Mucosa of descending colon (tissue), 3 donors: ENCODE measurements around the gene FOXN4. TPM values are rescaled to one million over a fixed set of nuclear protein-coding genes. Genes with fewer than 3 reads are reported as not detected.

Source experiments
- ATAC-seq: fragments of 200-7000 bp; cut with Tn5 transposase; one replicate; pipeline ENCODE4 v1.9.1; 2020; ENCODE audit warnings: mild to moderate bottlenecking, moderate library complexity
- DNase-seq, 3 donors: peaks; one replicate each; pipeline ENCODE4 v3.0.0-alpha.2; 2020
- H3K36me3 ChIP-seq: fragments of 200-600 bp; one replicate; pipeline ENCODE4 v1.8.0; 2021; ENCODE audit warnings: low read depth, mild to moderate bottlenecking
- H3K4me1 ChIP-seq: fragments of 200-600 bp; one replicate; pipeline ENCODE4 v1.8.0; 2021; ENCODE audit warnings: low read depth, mild to moderate bottlenecking
- H3K4me3 ChIP-seq: fragments of 200-600 bp; one replicate; pipeline ENCODE4 v1.8.0; 2021; ENCODE audit warnings: mild to moderate bottlenecking
- H3K9me3 ChIP-seq: fragments of 200-600 bp; one replicate; pipeline ENCODE4 v1.8.0; 2021; ENCODE audit warnings: mild to moderate bottlenecking
- CTCF ChIP-seq: fragments of 200-600 bp; IDR thresholded peaks from one replicate; pipeline ENCODE4 v1.8.0; 2022; ENCODE audit warnings: antibody characterized with exemption, mild to moderate bottlenecking
- intact Hi-C, 2 donors: fragments of 100-400 bp; cut with DNase I in 1 of 2; cut with micrococcal nuclease in 1 of 2; formaldehyde crosslinking; loops; one replicate each; pipeline versions ENCODE4 v1.11.0 to v1.11.1; 2022; cut with DNase I, micrococcal nuclease
- total RNA-seq, 3 donors: library from RNA; stranded (reverse); fragmentation: NEBNext Ultra II Directional in 2 of 3; extraction: Animal tissue kit (Norgen Biotek cat#: 25700) in 2 of 3; gene quantifications; one replicate each; pipeline versions ENCODE4 v1.2.1 to v1.2.4, GENCODE V29; 2021 to 2023
- donor health status: DM: no; HTN: no; CAD: no; lungs with moderate emphysema.
- donor health status: DM: no; HTN: no; CAD: no.
- donor health status: DM: no; HTN: yes; CAD: no.

FOXN4 gene
- total RNA-seq, 3 donors from 2014 or later, result 0.25 TPM; not detected in 2

GRCh38 chr12:109275173-109275572 lies 33.9 kb downstream of the FOXN4 start:
- intact Hi-C loops, result no loop called here
- ATAC-seq (no peak), DNase-seq (no peak)
- Histone ChIP-seq H3K36me3 (no peaks in the 10 kb centered on the region), H3K4me3 (no peak overlapping the region), H3K4me1 (no peaks in the 10 kb centered on the region), H3K9me3 (no peaks in the 10 kb centered on the region)
- TF ChIP-seq CTCF, result no peak

GRCh38 chr12:109274381-109274780 lies 34.7 kb downstream of the FOXN4 start:
- H3K9me3 ChIP-seq, result no peaks in the 10 kb centered on the region
- no peak overlapping the region for H3K4me3 ChIP-seq
- intact Hi-C loops, result no loop called here
- TF ChIP-seq CTCF, result no peak
- ATAC-seq (no peak), DNase-seq (no peak)
- no peaks in the 10 kb centered on the region for H3K36me3 ChIP-seq
- H3K4me1 ChIP-seq, result no peaks in the 10 kb centered on the region

- Histone ChIP-seq H3K9me3 (no peaks in the 10 kb centered on the region), H3K4me3 (no peak overlapping the region), H3K36me3 (no peaks in the 10 kb centered on the region), H3K4me1 (no peaks in the 10 kb centered on the region)
- TF ChIP-seq CTCF, result no peak
- no peak for ATAC-seq
- intact Hi-C loops, result no loop called here
- no peak for DNase-seq
Observed at GRCh38 chr12:109273354-109273753, 35.7 kb downstream of the FOXN4 start.

GRCh38 chr12:109271418-109271817 lies 37.7 kb downstream of the FOXN4 start:
- intact Hi-C loops, result no loop called here
- Histone ChIP-seq H3K4me3 (no peak overlapping the region), H3K36me3 (peaks cover 4% of the 10 kb centered on the region), H3K4me1 (no peaks in the 10 kb centered on the region), H3K9me3 (no peaks in the 10 kb centered on the region)
- no peak for TF ChIP-seq CTCF
- ATAC-seq (no peak), DNase-seq (no peak)

- H3K36me3 ChIP-seq, result peaks cover 4% of the 10 kb centered on the region
- TF ChIP-seq CTCF, result no peak
Observed at GRCh38 chr12:109270494-109270893, 38.6 kb downstream of the FOXN4 start.

GRCh38 chr12:109269428-109269827 lies 39.7 kb downstream of the FOXN4 start:
- TF ChIP-seq CTCF, result no peak
- intact Hi-C loops, result loop anchor here in 1 of 2 donors (5.0 kb wide), 1 partner anchor 118 kb away; no protein-coding TSS in a partner anchor
- H3K9me3 ChIP-seq, result no peaks in the 10 kb centered on the region
- DNase-seq (no peak), ATAC-seq (no peak)
- H3K4me1 ChIP-seq, result no peaks in the 10 kb centered on the region
- H3K4me3 ChIP-seq, result no peak overlapping the region
- peaks cover 4% of the 10 kb centered on the region for H3K36me3 ChIP-seq

More at GRCh38 chr12:109270494-109270893, 38.6 kb downstream of the FOXN4 start:
- no peak for DNase-seq
- H3K4me3 ChIP-seq, result no peak overlapping the region
- intact Hi-C loops, result no loop called here
- H3K4me1 ChIP-seq, result no peaks in the 10 kb centered on the region
- H3K9me3 ChIP-seq, result no peaks in the 10 kb centered on the region
- ATAC-seq, result no peak
